SK-N-SH (cell line): ENCODE measurements around the gene CAMK1. TPM values are rescaled to one million over a fixed set of nuclear protein-coding genes. Genes with fewer than 3 reads are reported as not detected.

Experiments used
- CTCF ChIA-PET: fragments of 300-600, 350-600 bp; formaldehyde crosslinking; extraction: SDS; loops from one replicate; lab custom pipeline; 2021; lab: Yijun Ruan, JAX
- POLR2A ChIA-PET: fragments of 350-600 bp; sonication (Branson Sonifier 250); formaldehyde crosslinking; extraction: SDS; loops from one replicate; lab custom pipeline; 2020; ENCODE audit warnings: antibody characterized with exemption, inconsistent platforms; lab: Yijun Ruan, JAX
- DNase-seq: peaks from one replicate; pipeline ENCODE4 v3.0.0; 2012
- H2AFZ ChIP-seq: fragments of 200-600 bp; sonication (generic); 2 replicates; pipeline ENCODE4 v1.8.1; 2016; ENCODE audit warnings: antibody characterized with exemption, mild to moderate bottlenecking, low read depth
- H3F3A ChIP-seq: fragments of 200-600 bp; sonication (generic); replicated peaks from 2 replicates; pipeline ENCODE3; 2016; ENCODE audit warnings: antibody characterized with exemption, mild to moderate bottlenecking; ENCODE audit not compliant: insufficient read depth
- H3K27ac ChIP-seq, 2 experiments: fragments of 200-500 bp in 1 of 2; fragments of 200-600 bp in 1 of 2; sonication (Bioruptor generic) in 1 of 2; sonication (generic), shearing (Covaris generic) in 1 of 2; 2 replicates each; pipeline versions ENCODE4 v1.5.1 to v1.6.1; 2014 to 2016; ENCODE audit warnings: low read depth in 2 of 2, inconsistent platforms in 1 of 2, low read length in 1 of 2, mild to moderate bottlenecking in 1 of 2, mixed read lengths in 1 of 2
- H3K27me3 ChIP-seq: fragments of 200-600 bp; sonication (generic), shearing (Covaris generic); 2 replicates; pipeline ENCODE4 v1.6.1; 2016; ENCODE audit warnings: mixed run types; ENCODE audit not compliant: insufficient read depth
- H3K36me3 ChIP-seq, 2 experiments: fragments of 200-500 bp in 1 of 2; fragments of 200-600 bp in 1 of 2; sonication (Bioruptor generic) in 1 of 2; sonication (generic) in 1 of 2; replicated peaks in 1 of 2; 2 replicates each; pipeline versions ENCODE3 to v1.5.1; 2014 to 2016; ENCODE audit warnings: low read length in 1 of 2, mild to moderate bottlenecking in 1 of 2; ENCODE audit not compliant: insufficient read depth in 2 of 2, control insufficient read depth in 1 of 2
- H3K4me1 ChIP-seq, 2 experiments: fragments of 200-500 bp in 1 of 2; fragments of 200-600 bp in 1 of 2; sonication (Bioruptor generic) in 1 of 2; sonication (generic), shearing (Covaris generic) in 1 of 2; 2 replicates each; pipeline versions ENCODE4 v1.5.1 to v1.6.1; 2014 to 2016; ENCODE audit warnings: low read depth in 1 of 2, low read length in 1 of 2, mixed run types in 1 of 2; ENCODE audit not compliant: insufficient read depth in 2 of 2, control insufficient read depth in 1 of 2
- H3K4me2 ChIP-seq: fragments of 200-600 bp; sonication (generic), shearing (Covaris generic); 2 replicates; pipeline ENCODE4 v1.6.1; 2017; ENCODE audit warnings: mixed run types
- H3K4me3 ChIP-seq, 2 experiments: fragments of 200-500 bp in 1 of 2; fragments of 200-600 bp in 1 of 2; sonication (Bioruptor generic) in 1 of 2; sonication (generic), shearing (Covaris generic) in 1 of 2; 2 replicates each; pipeline versions ENCODE4 v1.5.1 to v1.8.1; 2014 to 2016; ENCODE audit warnings: low read depth in 2 of 2, inconsistent platforms in 1 of 2, low read length in 1 of 2, mild to moderate bottlenecking in 1 of 2, mixed read lengths in 1 of 2, moderate library complexity in 1 of 2
- H3K79me2 ChIP-seq: fragments of 200-600 bp; sonication (generic); 2 replicates; pipeline ENCODE4 v1.8.1; 2017; ENCODE audit warnings: mild to moderate bottlenecking; ENCODE audit not compliant: insufficient read depth
- H3K9ac ChIP-seq: fragments of 200-600 bp; sonication (generic); 2 replicates; pipeline ENCODE4 v1.6.1; 2017; ENCODE audit warnings: mixed run types
- H3K9me2 ChIP-seq: fragments of 200-600 bp; sonication (generic); 2 replicates; pipeline ENCODE4 v1.6.1; 2017; ENCODE audit warnings: mixed run types
- H3K9me3 ChIP-seq: fragments of 200-600 bp; sonication (generic); 2 replicates; pipeline ENCODE4 v1.6.1; 2017; ENCODE audit warnings: mixed run types, mild to moderate bottlenecking, moderate library complexity
- H4K20me1 ChIP-seq: fragments of 200-600 bp; sonication (generic); 2 replicates; pipeline ENCODE4 v1.6.1; 2017; ENCODE audit warnings: mild to moderate bottlenecking, mixed run types; ENCODE audit not compliant: insufficient read depth
- CHD2 ChIP-seq: fragments of 150-350 bp; IDR thresholded peaks from 2 replicates; pipeline ENCODE4 v1.6.1; 2018; ENCODE audit warnings: low read length; ENCODE audit not compliant: partially characterized antibody
- ELF1 ChIP-seq: IDR thresholded peaks from 2 replicates; pipeline ENCODE4 v1.4.0; 2012
- EZH2phosphoT487 ChIP-seq: fragments of 200-600 bp; sonication (generic); IDR thresholded peaks from 2 replicates; pipeline ENCODE4 v1.6.1; 2017; ENCODE audit warnings: low read depth, mixed run types, mild to moderate bottlenecking, antibody characterized with exemption, moderate library complexity, borderline replicate concordance
- FOXJ3 ChIP-seq: sonication (generic); formaldehyde crosslinking; IDR thresholded peaks from 2 replicates; pipeline ENCODE4 v1.5.1; 2020; ENCODE audit warnings: mild to moderate bottlenecking, missing genetic modification reagents
- GABPA ChIP-seq: IDR thresholded peaks from 2 replicates; pipeline ENCODE4 v1.4.0; 2012; ENCODE audit warnings: low read depth, mild to moderate bottlenecking
- MAX ChIP-seq: IDR thresholded peaks from 2 replicates; pipeline ENCODE4 v1.4.0; 2012; ENCODE audit warnings: low read depth
- MEF2A ChIP-seq: IDR thresholded peaks from 2 replicates; pipeline ENCODE4 v1.4.0; 2012; ENCODE audit warnings: low read depth, borderline replicate concordance
- MXI1 ChIP-seq: IDR thresholded peaks from 2 replicates; pipeline ENCODE4 v1.6.1; 2012; ENCODE audit warnings: mild to moderate bottlenecking, low read depth, low read length, improper control_type of control experiment
- NRF1 ChIP-seq: IDR thresholded peaks from 2 replicates; pipeline ENCODE4 v1.6.1; 2012; ENCODE audit warnings: low read depth, mild to moderate bottlenecking, low read length
- PBX3 ChIP-seq: IDR thresholded peaks from 2 replicates; pipeline ENCODE4; 2012
- POLR2AphosphoS5 ChIP-seq: IDR thresholded peaks from 2 replicates; pipeline ENCODE4 v1.6.1; 2012; ENCODE audit warnings: low read depth, low read length
- RAD21 ChIP-seq: IDR thresholded peaks from 2 replicates; pipeline ENCODE4 v1.6.1; 2012; ENCODE audit warnings: mild to moderate bottlenecking, low read length
- RCOR1 ChIP-seq: fragments of 150-350 bp; IDR thresholded peaks from 2 replicates; pipeline ENCODE4 v1.6.1; 2017; ENCODE audit warnings: antibody characterized with exemption, low read length
- REST ChIP-seq: IDR thresholded peaks from 2 replicates; pipeline ENCODE4 v1.6.1; 2012; ENCODE audit warnings: mild to moderate bottlenecking, low read depth, low read length, moderate library complexity
- SIN3A ChIP-seq: IDR thresholded peaks from 2 replicates; pipeline ENCODE4 v1.6.1; 2012; ENCODE audit warnings: low read depth, mild to moderate bottlenecking, low read length, moderate library complexity, borderline replicate concordance
- SMC3 ChIP-seq: IDR thresholded peaks from 2 replicates; pipeline ENCODE4 v1.6.1; 2012; ENCODE audit warnings: low read depth, low read length, improper control_type of control experiment
- TCF12 ChIP-seq: IDR thresholded peaks from 2 replicates; pipeline ENCODE4 v1.4.0; 2012
- USF2 ChIP-seq: fragments of 150-350 bp; IDR thresholded peaks from 2 replicates; pipeline ENCODE4 v1.6.1; 2017; ENCODE audit warnings: antibody characterized with exemption, low read length, low read depth, borderline replicate concordance
- YY1 ChIP-seq: IDR thresholded peaks from 2 replicates; pipeline ENCODE4 v1.4.0; 2012; ENCODE audit warnings: low read depth, mild to moderate bottlenecking
- ZBTB33 ChIP-seq: IDR thresholded peaks from 2 replicates; pipeline ENCODE4 v1.4.0; 2012; ENCODE audit warnings: low read depth, borderline replicate concordance
- WGBS: methylation state at CpG from one replicate; pipeline ENCODE4 v1.1.6; 2017; ENCODE audit warnings: low lambda C conversion rate; 5-methylcytosine and 5-hydroxymethylcytosine counted together
- polyA plus RNA-seq, 3 experiments: library from polyadenylated mRNA; depleted of rRNA; stranded (reverse); fragments of >200 nt; gene quantifications; 2 replicates each; pipeline ENCODE4 v1.2.3, GENCODE V29; 2012

Gene CAMK1
- polyA plus RNA-seq, 1 of the 3 experiments (the other 2 are of a cell fraction), result 47.1 TPM

- peak; percentile 15; the same call in 1 of the 2 replicates for TF ChIP-seq PBX3
- peak; percentile 40; the same call in 1 of the 2 replicates for TF ChIP-seq YY1
- TF ChIP-seq CHD2, result peak; percentile 86
- TF ChIP-seq MAX, result peak; percentile 84
- TF ChIP-seq FOXJ3 (CRISPR knock-in tag), result no peak
- no peak for TF ChIP-seq REST
- TF ChIP-seq NRF1, result no peak
These were observed 38.3 kb downstream of the CAMK1 start, which contains the start of gene BRPF1 (continued) for GRCh38 chr3:9731206-9732079.

GRCh38 chr3:9730657-9731205 is 39.0 kb downstream of the CAMK1 start:
- CTCF ChIA-PET, result interaction anchor here (1.1 to 2.6 kb wide), 3 partner anchors 13 to 227 kb away, joined by 3 to 10 read pairs (median 4); no protein-coding TSS in a partner anchor
- Histone ChIP-seq H3K79me2 (peaks cover 41% of the 10 kb centered on the region), H3K4me1 (peaks cover 5 to 14% of the 10 kb centered on the region in 2 experiments; a peak in 1 of 4 replicates), H3K27ac (peak overlapping the region; percentile 95), H3F3A (peaks cover 14% of the 10 kb centered on the region), H3K4me3 (peak overlapping the region; percentile 71 to 80), H2AFZ (peak overlapping the region; percentile 82), H3K9ac (peak overlapping the region; percentile 98), H3K9me3 (no peaks in the 10 kb centered on the region), H3K4me2 (peak overlapping the region; percentile 79), H4K20me1 (peaks cover 22% of the 10 kb centered on the region), H3K27me3 (no peaks in the 10 kb centered on the region), H3K9me2 (no peaks in the 10 kb centered on the region), H3K36me3 (peaks cover 7 to 15% of the 10 kb centered on the region in 2 experiments)
- no peak for DNase-seq
- under 1% methylated on average over 17 of the region's 17 CpGs for WGBS
- POLR2A ChIA-PET, result interaction anchor here (0.6 to 4.4 kb wide), 3 partner anchors 19 to 82 kb away, joined by 3 to 22 read pairs (median 4); partner anchors contain the start of genes MTMR14 and OGG1
- TF ChIP-seq ELF1 (no peak), NRF1 (no peak), RCOR1 (no peak), PBX3 (no peak), MEF2A (no peak), POLR2AphosphoS5 (no peak), GABPA (no peak), RAD21 (no peak), TCF12 (no peak), SMC3 (no peak), MXI1 (no peak; the same call in 1 of the 2 replicates), USF2 (no peak), SIN3A (no peak), YY1 (no peak), EZH2phosphoT487 (no peak), ZBTB33 (no peak)
